ENCODE data around the gene OBP2A.

The OBP2A gene

GRCh38 chr9:135550344-135550918, 4.5 kb downstream of the OBP2A start:
- Histone ChIP-seq H3K9ac (ENCODE audit: insufficient read length, low read depth) (no peak overlapping the region), H3K4me1 (ENCODE audit: insufficient read depth, insufficient read length) (peaks cover 6% of the 10 kb centered on the region), H3K4me3 (ENCODE audit: insufficient read length, low read depth) (no peak overlapping the region), H3K27me3 (ENCODE audit: insufficient read depth, insufficient read length) (no peaks in the 10 kb centered on the region), H3K9me3 (ENCODE audit: insufficient read depth, low read length) (no peaks in the 10 kb centered on the region), H3K36me3 (ENCODE audit: insufficient read depth, insufficient read length, low read length) (no peaks in the 10 kb centered on the region)
- DNase-seq (ENCODE audit: low read depth, low spot score), result no peak
- TF ChIP-seq SUZ12 (IDR thresholded peaks at IDR 0.05; ENCODE audit: extremely low read depth, insufficient read depth, insufficient read length) (no peak), ZNF274 (IDR thresholded peaks at IDR 0.05; ENCODE audit: low read depth, low read length) (no peak), YY1 (IDR thresholded peaks at IDR 0.05; ENCODE audit: insufficient read depth, insufficient read length) (no peak)

- DNase-seq (ENCODE audit: low read depth, low spot score), result no peak
- Histone ChIP-seq H3K9me3 (ENCODE audit: insufficient read depth, low read length) (no peaks in the 10 kb centered on the region), H3K4me1 (ENCODE audit: insufficient read depth, insufficient read length) (peaks cover 6% of the 10 kb centered on the region), H3K4me3 (ENCODE audit: insufficient read length, low read depth) (no peak overlapping the region), H3K36me3 (ENCODE audit: insufficient read depth, insufficient read length, low read length) (no peaks in the 10 kb centered on the region), H3K9ac (ENCODE audit: insufficient read length, low read depth) (no peak overlapping the region), H3K27me3 (ENCODE audit: insufficient read depth, insufficient read length) (no peaks in the 10 kb centered on the region)
- TF ChIP-seq YY1 (IDR thresholded peaks at IDR 0.05; ENCODE audit: insufficient read depth, insufficient read length), result no peak
- no peak for TF ChIP-seq ZNF274 (IDR thresholded peaks at IDR 0.05; ENCODE audit: low read depth, low read length)
- no peak for TF ChIP-seq SUZ12 (IDR thresholded peaks at IDR 0.05; ENCODE audit: extremely low read depth, insufficient read depth, insufficient read length)
These were observed 5.1 kb downstream of the OBP2A start for GRCh38 chr9:135551031-135551430.

- Histone ChIP-seq H3K9ac (ENCODE audit: insufficient read length, low read depth) (no peak overlapping the region), H3K4me1 (ENCODE audit: insufficient read depth, insufficient read length) (peaks cover 6% of the 10 kb centered on the region), H3K27me3 (ENCODE audit: insufficient read depth, insufficient read length) (no peaks in the 10 kb centered on the region), H3K4me3 (ENCODE audit: insufficient read length, low read depth) (no peak overlapping the region), H3K36me3 (ENCODE audit: insufficient read depth, insufficient read length, low read length) (no peaks in the 10 kb centered on the region), H3K9me3 (ENCODE audit: insufficient read depth, low read length) (no peaks in the 10 kb centered on the region)
- no peak for TF ChIP-seq YY1 (IDR thresholded peaks at IDR 0.05; ENCODE audit: insufficient read depth, insufficient read length)
- no peak for TF ChIP-seq ZNF274 (IDR thresholded peaks at IDR 0.05; ENCODE audit: low read depth, low read length)
- TF ChIP-seq SUZ12 (IDR thresholded peaks at IDR 0.05; ENCODE audit: extremely low read depth, insufficient read depth, insufficient read length), result no peak
- DNase-seq (ENCODE audit: low read depth, low spot score), result no peak
These were observed 5.5 kb downstream of the OBP2A start for GRCh38 chr9:135551456-135551855.

- Histone ChIP-seq H3K27me3 (ENCODE audit: insufficient read depth, insufficient read length) (no peaks in the 10 kb centered on the region), H3K36me3 (ENCODE audit: insufficient read depth, insufficient read length, low read length) (no peaks in the 10 kb centered on the region), H3K9ac (ENCODE audit: insufficient read length, low read depth) (no peak overlapping the region), H3K4me1 (ENCODE audit: insufficient read depth, insufficient read length) (peaks cover 6% of the 10 kb centered on the region), H3K4me3 (ENCODE audit: insufficient read length, low read depth) (no peak overlapping the region), H3K9me3 (ENCODE audit: insufficient read depth, low read length) (no peaks in the 10 kb centered on the region)
- DNase-seq (ENCODE audit: low read depth, low spot score), result no peak
- no peak for TF ChIP-seq YY1 (IDR thresholded peaks at IDR 0.05; ENCODE audit: insufficient read depth, insufficient read length)
- no peak for TF ChIP-seq ZNF274 (IDR thresholded peaks at IDR 0.05; ENCODE audit: low read depth, low read length)
- no peak for TF ChIP-seq SUZ12 (IDR thresholded peaks at IDR 0.05; ENCODE audit: extremely low read depth, insufficient read depth, insufficient read length)
These were observed 6.2 kb downstream of the OBP2A start for GRCh38 chr9:135552021-135552697.

- no peak for TF ChIP-seq ZNF274 (IDR thresholded peaks at IDR 0.05; ENCODE audit: low read depth, low read length)
- no peak for TF ChIP-seq SUZ12 (IDR thresholded peaks at IDR 0.05; ENCODE audit: extremely low read depth, insufficient read depth, insufficient read length)
- TF ChIP-seq YY1 (IDR thresholded peaks at IDR 0.05; ENCODE audit: insufficient read depth, insufficient read length), result no peak
- H3K4me3 ChIP-seq (ENCODE audit: insufficient read length, low read depth), result no peak overlapping the region
- no peaks in the 10 kb centered on the region for H3K27me3 ChIP-seq (ENCODE audit: insufficient read depth, insufficient read length)
- peaks cover 6% of the 10 kb centered on the region for H3K4me1 ChIP-seq (ENCODE audit: insufficient read depth, insufficient read length)
- no peaks in the 10 kb centered on the region for H3K9me3 ChIP-seq (ENCODE audit: insufficient read depth, low read length)
- H3K9ac ChIP-seq (ENCODE audit: insufficient read length, low read depth), result no peak overlapping the region
- no peak for DNase-seq (ENCODE audit: low read depth, low spot score)
- no peaks in the 10 kb centered on the region for H3K36me3 ChIP-seq (ENCODE audit: insufficient read depth, insufficient read length, low read length)
These were observed 6.8 kb downstream of the OBP2A start for GRCh38 chr9:135552698-135553171.

- Histone ChIP-seq H3K9ac (ENCODE audit: insufficient read length, low read depth) (no peak overlapping the region), H3K4me1 (ENCODE audit: insufficient read depth, insufficient read length) (peaks cover 6% of the 10 kb centered on the region), H3K36me3 (ENCODE audit: insufficient read depth, insufficient read length, low read length) (no peaks in the 10 kb centered on the region), H3K27me3 (ENCODE audit: insufficient read depth, insufficient read length) (no peaks in the 10 kb centered on the region), H3K9me3 (ENCODE audit: insufficient read depth, low read length) (no peaks in the 10 kb centered on the region), H3K4me3 (ENCODE audit: insufficient read length, low read depth) (no peak overlapping the region)
- TF ChIP-seq SUZ12 (IDR thresholded peaks at IDR 0.05; ENCODE audit: extremely low read depth, insufficient read depth, insufficient read length) (no peak), YY1 (IDR thresholded peaks at IDR 0.05; ENCODE audit: insufficient read depth, insufficient read length) (no peak), ZNF274 (IDR thresholded peaks at IDR 0.05; ENCODE audit: low read depth, low read length) (no peak)
- DNase-seq (ENCODE audit: low read depth, low spot score), result no peak
These were observed 8.8 kb downstream of the OBP2A start for GRCh38 chr9:135554718-135555117.

- H3K9me3 ChIP-seq (ENCODE audit: insufficient read depth, low read length), result no peaks in the 10 kb centered on the region
- H3K27me3 ChIP-seq (ENCODE audit: insufficient read depth, insufficient read length), result no peaks in the 10 kb centered on the region
- peaks cover 6% of the 10 kb centered on the region for H3K4me1 ChIP-seq (ENCODE audit: insufficient read depth, insufficient read length)
- H3K9ac ChIP-seq (ENCODE audit: insufficient read length, low read depth), result no peak overlapping the region
- no peak for TF ChIP-seq YY1 (IDR thresholded peaks at IDR 0.05; ENCODE audit: insufficient read depth, insufficient read length)
- TF ChIP-seq ZNF274 (IDR thresholded peaks at IDR 0.05; ENCODE audit: low read depth, low read length), result no peak
- no peak for DNase-seq (ENCODE audit: low read depth, low spot score)
- no peak overlapping the region for H3K4me3 ChIP-seq (ENCODE audit: insufficient read length, low read depth)
- no peaks in the 10 kb centered on the region for H3K36me3 ChIP-seq (ENCODE audit: insufficient read depth, insufficient read length, low read length)
These were observed 9.3 kb downstream of the OBP2A start for GRCh38 chr9:135555203-135555602.
